ENCODE data around the gene CACNA1B.

Gene CACNA1B

DNA sequence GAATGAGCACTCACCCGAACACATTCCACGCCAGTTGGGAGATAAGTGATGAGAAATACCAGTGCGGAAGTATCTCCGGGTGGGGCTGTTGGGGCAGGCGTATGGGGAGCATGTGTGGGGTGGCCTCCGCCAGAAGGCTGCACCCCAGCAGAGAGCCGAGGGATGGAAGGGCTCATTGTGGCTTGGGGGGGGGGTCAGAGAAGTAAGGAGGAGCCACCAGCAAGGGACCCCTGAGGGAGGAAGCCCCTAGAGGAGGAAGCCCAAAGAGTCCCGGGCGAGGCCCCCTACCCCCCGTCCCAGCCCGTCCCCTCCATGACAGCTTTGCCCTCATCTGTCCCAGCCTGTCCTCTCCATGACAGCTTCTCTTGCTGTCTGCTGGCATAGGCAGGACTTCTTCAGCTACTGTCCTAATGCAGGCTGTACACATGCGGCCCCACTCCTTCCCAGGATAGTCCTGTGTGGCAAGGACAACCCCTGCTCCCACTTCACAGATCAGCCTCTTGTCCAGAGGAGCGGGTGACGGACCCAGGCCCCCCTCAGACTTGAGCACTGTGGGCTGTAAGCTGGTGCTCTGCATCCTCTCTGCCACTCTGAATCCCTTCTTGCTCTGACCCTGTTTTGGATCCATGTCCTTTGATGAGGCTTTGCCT lies 239.6 kb downstream of the CACNA1B start:
- H3K9me3 ChIP-seq (ENCODE audit: control insufficient read depth, insufficient read depth, low read length), result peaks cover 83% of the 10 kb centered on the region
- H3K27ac ChIP-seq (ENCODE audit: low read depth, low read length), result no peak overlapping the region
- no peaks in the 10 kb centered on the region for H3K36me3 ChIP-seq (ENCODE audit: control insufficient read depth, insufficient read depth, low read length)
- H3K27me3 ChIP-seq (ENCODE audit: control insufficient read depth, insufficient read depth, low read length), result no peaks in the 10 kb centered on the region
- no peak overlapping the region for H3K4me3 ChIP-seq (ENCODE audit: low read depth, low read length)
- H3K4me1 ChIP-seq (ENCODE audit: control insufficient read depth, insufficient read depth, low read length), result no peaks in the 10 kb centered on the region
- H3K9ac ChIP-seq (ENCODE audit: low read depth, low read length), result no peak overlapping the region

DNA sequence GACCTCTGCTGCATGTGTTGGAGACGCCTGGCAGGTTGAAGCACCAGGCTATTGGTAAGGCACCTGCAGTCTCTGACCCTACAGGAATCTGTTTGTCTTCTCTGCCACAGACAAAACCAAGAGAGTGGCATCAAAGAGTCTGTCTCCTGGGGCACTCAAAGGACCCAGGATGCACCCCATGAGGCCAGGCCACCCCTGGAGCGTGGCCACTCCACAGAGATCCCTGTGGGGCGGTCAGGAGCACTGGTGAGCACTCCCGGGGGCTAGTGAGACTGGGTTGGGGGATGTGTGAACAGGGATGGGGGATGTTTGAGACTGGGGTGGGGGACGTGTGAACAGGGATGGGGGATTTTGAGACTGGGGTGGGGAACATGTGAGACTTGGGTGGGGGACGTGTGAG lies 240.3 kb downstream of the CACNA1B start:
- no peak overlapping the region for H3K27ac ChIP-seq (ENCODE audit: low read depth, low read length)
- no peaks in the 10 kb centered on the region for H3K36me3 ChIP-seq (ENCODE audit: control insufficient read depth, insufficient read depth, low read length)
- no peak overlapping the region for H3K9ac ChIP-seq (ENCODE audit: low read depth, low read length)
- H3K27me3 ChIP-seq (ENCODE audit: control insufficient read depth, insufficient read depth, low read length), result no peaks in the 10 kb centered on the region
- peaks cover 83% of the 10 kb centered on the region for H3K9me3 ChIP-seq (ENCODE audit: control insufficient read depth, insufficient read depth, low read length)
- H3K4me1 ChIP-seq (ENCODE audit: control insufficient read depth, insufficient read depth, low read length), result no peaks in the 10 kb centered on the region
- no peak overlapping the region for H3K4me3 ChIP-seq (ENCODE audit: low read depth, low read length)

DNA sequence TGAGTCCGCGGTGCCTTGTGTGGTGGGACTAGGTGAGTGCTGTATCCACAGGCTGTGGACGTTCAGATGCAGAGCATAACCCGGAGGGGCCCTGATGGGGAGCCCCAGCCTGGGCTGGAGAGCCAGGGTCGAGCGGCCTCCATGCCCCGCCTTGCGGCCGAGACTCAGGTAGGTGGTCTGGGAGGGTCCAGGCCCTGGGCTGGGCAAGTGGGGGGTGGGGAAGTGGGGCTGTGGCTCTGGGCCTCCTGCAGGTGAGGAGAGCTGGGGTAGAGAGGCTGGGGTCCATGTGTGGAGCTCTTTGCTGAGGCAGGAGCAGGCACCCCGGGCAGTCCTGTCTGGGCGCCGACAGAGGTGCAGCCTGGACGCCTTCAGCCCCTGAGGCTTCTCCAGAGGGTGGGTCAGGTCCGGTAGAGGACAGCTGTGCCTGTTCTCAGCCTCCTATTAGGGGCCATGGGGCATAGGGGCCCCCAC lies 241.1 kb downstream of the CACNA1B start:
- H3K9ac ChIP-seq (ENCODE audit: low read depth, low read length), result no peak overlapping the region
- no peaks in the 10 kb centered on the region for H3K36me3 ChIP-seq (ENCODE audit: control insufficient read depth, insufficient read depth, low read length)
- no peak overlapping the region for H3K4me3 ChIP-seq (ENCODE audit: low read depth, low read length)
- no peaks in the 10 kb centered on the region for H3K4me1 ChIP-seq (ENCODE audit: control insufficient read depth, insufficient read depth, low read length)
- H3K27ac ChIP-seq (ENCODE audit: low read depth, low read length), result no peak overlapping the region
- H3K9me3 ChIP-seq (ENCODE audit: control insufficient read depth, insufficient read depth, low read length), result peaks cover 87% of the 10 kb centered on the region
- no peaks in the 10 kb centered on the region for H3K27me3 ChIP-seq (ENCODE audit: control insufficient read depth, insufficient read depth, low read length)

DNA sequence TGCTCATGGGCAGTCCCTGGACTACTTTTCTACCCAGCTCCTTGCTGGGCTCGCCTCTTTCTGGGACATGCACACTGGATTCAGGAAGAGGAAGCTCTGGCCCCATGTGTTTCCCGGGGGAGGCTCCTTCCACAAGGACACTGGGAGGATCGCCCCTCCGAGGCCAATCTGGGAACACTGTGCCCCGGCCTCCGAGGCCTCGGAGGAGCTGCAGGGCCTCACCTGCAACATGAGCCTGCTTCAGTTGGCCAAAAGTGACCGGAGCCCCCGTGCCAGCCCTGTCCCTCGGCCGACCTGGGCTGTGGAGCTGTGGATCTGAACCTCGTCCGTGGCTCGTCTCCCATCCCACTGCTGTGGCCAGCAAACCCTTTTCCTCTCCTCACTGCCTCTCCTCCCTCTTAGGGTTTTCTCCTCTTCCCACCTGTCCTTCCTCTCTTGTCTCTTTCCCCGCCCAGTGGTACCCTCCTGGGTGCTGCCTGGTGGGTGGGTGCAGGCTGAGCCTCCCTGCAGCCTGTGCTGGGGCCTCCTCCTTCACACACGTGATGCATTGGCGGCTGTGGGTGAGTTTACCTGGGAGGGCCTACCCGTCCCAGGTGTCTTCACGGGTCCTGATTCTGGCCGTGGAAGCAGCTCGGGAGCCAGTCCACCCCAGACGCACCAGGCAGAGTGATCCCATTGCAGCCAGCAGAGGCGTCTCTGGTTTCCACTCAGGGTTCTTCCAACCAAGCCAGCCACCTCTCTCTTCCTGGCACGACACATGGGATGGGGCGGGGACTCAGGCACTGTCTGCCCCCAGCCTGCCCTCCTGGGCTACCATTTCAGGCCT lies 241.8 kb downstream of the CACNA1B start:
- H3K4me1 ChIP-seq (ENCODE audit: control insufficient read depth, insufficient read depth, low read length), result no peaks in the 10 kb centered on the region
- no peak overlapping the region for H3K4me3 ChIP-seq (ENCODE audit: low read depth, low read length)
- H3K36me3 ChIP-seq (ENCODE audit: control insufficient read depth, insufficient read depth, low read length), result no peaks in the 10 kb centered on the region
- H3K27me3 ChIP-seq (ENCODE audit: control insufficient read depth, insufficient read depth, low read length), result no peaks in the 10 kb centered on the region
- H3K9me3 ChIP-seq (ENCODE audit: control insufficient read depth, insufficient read depth, low read length), result peaks cover 88% of the 10 kb centered on the region
- no peak overlapping the region for H3K9ac ChIP-seq (ENCODE audit: low read depth, low read length)
- no peak overlapping the region for H3K27ac ChIP-seq (ENCODE audit: low read depth, low read length)

DNA sequence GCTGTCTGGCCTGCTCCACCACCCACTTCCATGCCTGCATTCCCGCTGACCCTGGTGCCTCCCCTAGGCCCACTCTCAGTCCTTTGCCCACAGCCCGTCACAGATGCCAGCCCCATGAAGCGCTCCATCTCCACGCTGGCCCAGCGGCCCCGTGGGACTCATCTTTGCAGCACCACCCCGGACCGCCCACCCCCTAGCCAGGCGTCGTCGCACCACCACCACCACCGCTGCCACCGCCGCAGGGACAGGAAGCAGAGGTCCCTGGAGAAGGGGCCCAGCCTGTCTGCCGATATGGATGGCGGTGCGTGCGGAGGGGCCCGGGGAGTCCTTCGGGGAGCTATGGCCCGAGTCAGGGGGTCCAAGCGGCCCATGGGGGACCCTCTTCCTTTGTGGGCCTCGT lies 242.5 kb downstream of the CACNA1B start:
- Histone ChIP-seq H3K9ac (ENCODE audit: low read depth, low read length) (no peak overlapping the region), H3K4me1 (ENCODE audit: control insufficient read depth, insufficient read depth, low read length) (no peaks in the 10 kb centered on the region), H3K36me3 (ENCODE audit: control insufficient read depth, insufficient read depth, low read length) (no peaks in the 10 kb centered on the region), H3K4me3 (ENCODE audit: low read depth, low read length) (no peak overlapping the region), H3K9me3 (ENCODE audit: control insufficient read depth, insufficient read depth, low read length) (peaks cover 87% of the 10 kb centered on the region), H3K27ac (ENCODE audit: low read depth, low read length) (no peak overlapping the region), H3K27me3 (ENCODE audit: control insufficient read depth, insufficient read depth, low read length) (no peaks in the 10 kb centered on the region)

DNA sequence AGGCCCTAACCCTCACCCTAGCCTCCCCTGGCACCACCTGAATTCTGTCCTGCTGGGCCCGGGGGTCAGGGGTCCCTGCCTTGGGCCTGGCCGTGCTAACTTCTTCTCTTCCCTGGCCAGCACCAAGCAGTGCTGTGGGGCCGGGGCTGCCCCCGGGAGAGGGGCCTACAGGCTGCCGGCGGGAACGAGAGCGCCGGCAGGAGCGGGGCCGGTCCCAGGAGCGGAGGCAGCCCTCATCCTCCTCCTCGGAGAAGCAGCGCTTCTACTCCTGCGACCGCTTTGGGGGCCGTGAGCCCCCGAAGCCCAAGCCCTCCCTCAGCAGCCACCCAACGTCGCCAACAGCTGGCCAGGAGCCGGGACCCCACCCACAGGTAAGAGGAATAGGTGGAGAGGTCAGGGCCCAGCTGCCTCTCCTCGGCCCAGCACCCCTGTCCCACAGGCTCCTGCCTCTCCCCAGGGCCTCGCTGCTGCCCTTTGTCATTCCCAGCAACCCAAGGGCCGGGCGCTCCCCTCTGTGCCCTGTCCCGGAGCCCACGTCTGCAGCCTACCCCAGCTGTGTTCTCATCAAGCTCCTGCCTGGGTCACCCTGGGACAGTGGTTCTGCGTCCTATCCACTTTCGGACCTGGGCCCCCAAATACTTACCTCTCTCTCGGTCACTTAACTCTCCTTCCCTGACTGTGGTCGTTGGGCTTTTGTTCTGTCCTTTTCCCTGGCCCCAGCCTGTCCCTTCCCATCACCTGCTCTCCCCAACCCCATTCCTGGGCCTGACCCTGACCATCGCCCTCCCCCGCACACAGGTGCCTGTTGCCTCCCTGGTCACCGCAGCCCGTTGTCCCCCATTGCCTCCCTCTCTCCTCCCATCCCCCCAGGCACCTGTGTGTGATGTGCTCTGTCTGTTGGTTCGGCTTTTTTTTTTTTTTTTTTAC lies 243.2 kb downstream of the CACNA1B start:
- H3K4me3 ChIP-seq (ENCODE audit: low read depth, low read length), result no peak overlapping the region
- H3K27ac ChIP-seq (ENCODE audit: low read depth, low read length), result no peak overlapping the region
- peaks cover 83% of the 10 kb centered on the region for H3K9me3 ChIP-seq (ENCODE audit: control insufficient read depth, insufficient read depth, low read length)
- no peaks in the 10 kb centered on the region for H3K27me3 ChIP-seq (ENCODE audit: control insufficient read depth, insufficient read depth, low read length)
- no peaks in the 10 kb centered on the region for H3K36me3 ChIP-seq (ENCODE audit: control insufficient read depth, insufficient read depth, low read length)
- H3K4me1 ChIP-seq (ENCODE audit: control insufficient read depth, insufficient read depth, low read length), result no peaks in the 10 kb centered on the region
- no peak overlapping the region for H3K9ac ChIP-seq (ENCODE audit: low read depth, low read length)

DNA sequence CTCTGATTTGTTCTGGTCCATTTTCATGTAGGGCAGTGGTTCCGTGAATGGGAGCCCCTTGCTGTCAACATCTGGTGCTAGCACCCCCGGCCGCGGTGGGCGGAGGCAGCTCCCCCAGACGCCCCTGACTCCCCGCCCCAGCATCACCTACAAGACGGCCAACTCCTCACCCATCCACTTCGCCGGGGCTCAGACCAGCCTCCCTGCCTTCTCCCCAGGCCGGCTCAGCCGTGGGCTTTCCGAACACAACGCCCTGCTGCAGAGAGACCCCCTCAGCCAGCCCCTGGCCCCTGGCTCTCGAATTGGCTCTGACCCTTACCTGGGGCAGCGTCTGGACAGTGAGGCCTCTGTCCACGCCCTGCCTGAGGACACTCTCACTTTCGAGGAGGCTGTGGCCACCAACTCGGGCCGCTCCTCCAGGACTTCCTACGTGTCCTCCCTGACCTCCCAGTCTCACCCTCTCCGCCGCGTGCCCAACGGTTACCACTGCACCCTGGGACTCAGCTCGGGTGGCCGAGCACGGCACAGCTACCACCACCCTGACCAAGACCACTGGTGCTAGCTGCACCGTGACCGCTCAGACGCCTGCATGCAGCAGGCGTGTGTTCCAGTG lies 244.0 kb downstream of the CACNA1B start:
- Histone ChIP-seq H3K4me3 (ENCODE audit: low read depth, low read length) (no peak overlapping the region), H3K4me1 (ENCODE audit: control insufficient read depth, insufficient read depth, low read length) (no peaks in the 10 kb centered on the region), H3K27me3 (ENCODE audit: control insufficient read depth, insufficient read depth, low read length) (no peaks in the 10 kb centered on the region), H3K36me3 (ENCODE audit: control insufficient read depth, insufficient read depth, low read length) (no peaks in the 10 kb centered on the region), H3K9ac (ENCODE audit: low read depth, low read length) (no peak overlapping the region), H3K27ac (ENCODE audit: low read depth, low read length) (no peak overlapping the region), H3K9me3 (ENCODE audit: control insufficient read depth, insufficient read depth, low read length) (peaks cover 81% of the 10 kb centered on the region)

DNA sequence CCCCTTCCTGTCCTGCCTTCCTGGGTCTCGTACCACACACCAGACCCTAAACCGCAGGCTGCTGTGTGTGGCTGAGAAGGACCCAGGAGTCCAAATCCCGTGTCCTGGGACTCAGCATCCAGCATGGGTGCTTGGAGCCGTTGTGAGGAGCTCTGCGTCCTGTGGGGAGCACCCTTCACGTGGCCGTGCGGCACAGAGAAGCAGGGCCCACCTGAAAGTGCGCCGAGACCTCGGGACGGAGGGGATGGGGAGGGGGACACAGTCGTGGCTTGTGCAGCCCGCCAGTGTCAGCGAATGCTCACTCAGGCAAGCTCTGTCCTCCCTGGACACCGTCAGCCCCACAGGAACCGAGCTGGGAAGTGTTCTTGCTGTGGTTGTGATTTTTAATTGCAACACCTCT lies 244.6 kb downstream of the CACNA1B start:
- Histone ChIP-seq H3K27ac (ENCODE audit: low read depth, low read length) (no peak overlapping the region), H3K4me1 (ENCODE audit: control insufficient read depth, insufficient read depth, low read length) (no peaks in the 10 kb centered on the region), H3K9me3 (ENCODE audit: control insufficient read depth, insufficient read depth, low read length) (peaks cover 76% of the 10 kb centered on the region)

DNA sequence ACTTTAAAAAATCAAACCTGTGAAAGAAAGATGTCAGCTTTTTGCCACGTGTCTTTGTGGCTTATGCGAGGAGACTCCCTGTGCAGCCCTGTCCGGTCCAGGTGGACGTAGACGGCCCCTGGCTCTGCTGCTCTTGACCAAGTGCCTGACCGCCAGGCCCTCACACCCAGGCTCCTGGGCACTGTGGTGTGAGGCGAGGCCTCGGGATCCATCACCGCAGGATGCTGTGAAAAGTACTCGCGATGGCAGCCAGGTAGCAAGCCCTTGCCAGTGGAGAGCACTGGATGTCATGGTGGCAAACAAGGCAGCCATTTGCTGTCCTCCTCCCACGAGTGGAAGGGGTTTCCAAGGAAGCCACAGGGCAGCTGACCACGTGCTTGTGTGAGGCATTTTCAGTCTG lies 245.1 kb downstream of the CACNA1B start:
- Histone ChIP-seq H3K4me3 (ENCODE audit: low read depth, low read length) (no peak overlapping the region), H3K9me3 (ENCODE audit: control insufficient read depth, insufficient read depth, low read length) (peaks cover 71% of the 10 kb centered on the region), H3K36me3 (ENCODE audit: control insufficient read depth, insufficient read depth, low read length) (no peaks in the 10 kb centered on the region), H3K9ac (ENCODE audit: low read depth, low read length) (no peak overlapping the region), H3K4me1 (ENCODE audit: control insufficient read depth, insufficient read depth, low read length) (no peaks in the 10 kb centered on the region), H3K27ac (ENCODE audit: low read depth, low read length) (no peak overlapping the region), H3K27me3 (ENCODE audit: control insufficient read depth, insufficient read depth, low read length) (no peaks in the 10 kb centered on the region)

More for the DNA sequence above, 244.6 kb downstream of the CACNA1B start:
- Histone ChIP-seq H3K9ac (ENCODE audit: low read depth, low read length) (no peak overlapping the region), H3K27me3 (ENCODE audit: control insufficient read depth, insufficient read depth, low read length) (no peaks in the 10 kb centered on the region), H3K4me3 (ENCODE audit: low read depth, low read length) (no peak overlapping the region), H3K36me3 (ENCODE audit: control insufficient read depth, insufficient read depth, low read length) (no peaks in the 10 kb centered on the region)

DNA sequence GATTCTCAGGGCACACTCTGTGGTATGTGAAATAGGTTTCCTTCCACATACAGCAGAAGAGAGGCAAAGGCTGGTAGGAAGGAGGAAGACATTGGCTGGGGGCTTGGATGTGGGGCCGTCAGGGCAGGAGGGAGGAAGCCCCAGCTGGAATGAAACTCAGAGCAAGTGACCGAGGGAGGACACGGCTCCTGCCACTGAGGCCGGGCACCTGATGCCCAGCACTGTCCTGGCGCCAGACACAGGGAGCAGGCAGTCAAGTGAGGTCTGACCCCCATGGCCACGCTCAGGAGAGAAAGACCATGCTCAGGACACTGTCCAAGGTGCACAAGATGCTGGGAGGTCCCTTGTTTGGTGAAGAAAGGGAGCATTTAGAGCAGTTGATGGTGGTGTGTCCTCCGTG lies 245.5 kb downstream of the CACNA1B start:
- no peaks in the 10 kb centered on the region for H3K4me1 ChIP-seq (ENCODE audit: control insufficient read depth, insufficient read depth, low read length)
- no peak overlapping the region for H3K9ac ChIP-seq (ENCODE audit: low read depth, low read length)
- no peak overlapping the region for H3K4me3 ChIP-seq (ENCODE audit: low read depth, low read length)
- no peaks in the 10 kb centered on the region for H3K36me3 ChIP-seq (ENCODE audit: control insufficient read depth, insufficient read depth, low read length)
- H3K27ac ChIP-seq (ENCODE audit: low read depth, low read length), result no peak overlapping the region
- no peaks in the 10 kb centered on the region for H3K27me3 ChIP-seq (ENCODE audit: control insufficient read depth, insufficient read depth, low read length)
- peaks cover 68% of the 10 kb centered on the region for H3K9me3 ChIP-seq (ENCODE audit: control insufficient read depth, insufficient read depth, low read length)
